Raji (cell line): ENCODE data around the gene SSC5D.

Source experiments
- POLR2A ChIP-seq: IDR thresholded peaks from 2 replicates; pipeline ENCODE4 v1.6.1; 2011; ENCODE audit warnings: low read depth, low read length, control low read depth; ENCODE audit not compliant: insufficient read depth

The SSC5D gene

GRCh38 chr19:55486971-55487923 is 989 bp upstream of the SSC5D start:
- no peak for TF ChIP-seq POLR2A

GRCh38 chr19:55488986-55489710 is 912 bp downstream of the SSC5D start:
- TF ChIP-seq POLR2A = no peak

- TF ChIP-seq POLR2A = no peak
These were observed 1.7 kb downstream of the SSC5D start for GRCh38 chr19:55489711-55490477.

GRCh38 chr19:55490478-55491432 is 2.5 kb downstream of the SSC5D start:
- TF ChIP-seq POLR2A = no peak

GRCh38 chr19:55491546-55492360 is 3.5 kb downstream of the SSC5D start:
- no peak for TF ChIP-seq POLR2A

- no peak for TF ChIP-seq POLR2A
These were observed 4.2 kb downstream of the SSC5D start for GRCh38 chr19:55492362-55492944.

GRCh38 chr19:55493052-55493644 is 4.9 kb downstream of the SSC5D start:
- TF ChIP-seq POLR2A = no peak

- TF ChIP-seq POLR2A = no peak
These were observed 5.5 kb downstream of the SSC5D start for GRCh38 chr19:55493645-55494171.

- TF ChIP-seq POLR2A = no peak
These were observed 6.0 kb downstream of the SSC5D start for GRCh38 chr19:55494172-55494761.

GRCh38 chr19:55495646-55496349 is 7.6 kb downstream of the SSC5D start:
- TF ChIP-seq POLR2A = no peak

- TF ChIP-seq POLR2A = no peak
These were observed 9.5 kb downstream of the SSC5D start for GRCh38 chr19:55497763-55498162.
